GM18499 (cell line): ENCODE results near the gene TFEB.

Experiments
- ATAC-seq: cut with Tn5 transposase; IDR thresholded peaks from one replicate; pipeline ENCODE4 v1.9.1; 2021; ENCODE audit warnings: moderate number of reproducible peaks; ENCODE audit not compliant: insufficient read depth, unreplicated experiment

The TFEB gene

GRCh38 chr6:41709375-41709774, 26.0 kb downstream of the TFEB start:
- no peak for ATAC-seq

DNA sequence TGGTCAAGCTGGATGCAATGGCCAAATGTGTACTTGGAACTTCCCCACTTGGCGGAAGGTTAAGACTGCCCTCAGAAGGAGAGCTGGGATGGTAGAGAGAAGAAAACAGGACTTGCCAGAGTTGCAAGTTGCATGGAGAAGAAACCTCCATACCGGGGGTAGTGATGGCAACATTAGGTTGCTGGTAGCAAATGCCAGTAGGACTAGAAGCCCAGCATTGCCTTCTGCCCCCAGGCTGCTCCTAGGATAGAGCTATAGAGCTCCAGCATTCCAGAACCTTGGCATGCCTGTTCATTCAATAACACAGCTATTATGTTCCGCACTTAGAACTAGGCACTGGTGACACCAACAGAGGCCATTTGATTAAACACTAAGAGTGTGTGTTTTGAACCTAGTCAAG, 26.6 kb downstream of the TFEB start:
- no peak for ATAC-seq

- ATAC-seq: no peak
Measured at GRCh38 chr6:41707565-41708200, 27.7 kb downstream of the TFEB start.

DNA sequence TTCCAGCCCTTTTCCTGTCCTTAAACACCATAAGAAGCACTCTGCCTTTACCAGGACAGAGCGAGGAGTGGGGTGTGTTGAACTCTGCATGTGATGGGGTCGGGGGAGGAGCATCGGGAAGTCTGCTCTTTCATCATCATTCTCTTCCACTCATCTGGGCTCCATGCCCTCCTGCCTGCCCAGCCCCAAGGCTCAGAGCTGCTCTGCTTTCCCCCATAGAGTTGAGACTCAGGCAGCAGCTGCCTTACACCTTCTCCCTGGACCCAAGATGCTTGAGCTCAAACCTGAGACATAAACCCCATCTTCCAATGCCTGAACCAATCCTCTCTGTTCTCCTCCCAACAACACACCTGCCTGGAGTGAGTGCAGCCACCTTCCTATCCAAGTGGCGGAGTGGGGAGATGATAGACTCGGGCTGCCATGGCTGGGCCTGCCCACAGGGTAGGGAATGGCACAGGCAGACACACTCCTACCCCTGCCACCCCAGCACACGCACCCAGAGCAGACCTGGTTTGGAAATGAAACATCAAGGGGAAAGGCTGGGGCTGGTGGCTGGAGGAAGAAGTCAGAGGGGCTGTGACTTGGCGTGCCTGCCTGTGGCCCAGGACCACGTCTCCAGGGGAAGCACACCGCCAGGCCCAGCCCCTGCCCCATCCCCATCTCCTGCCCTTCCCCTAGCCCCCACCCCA, 28.4 kb downstream of the TFEB start:
- ATAC-seq: no peak

DNA sequence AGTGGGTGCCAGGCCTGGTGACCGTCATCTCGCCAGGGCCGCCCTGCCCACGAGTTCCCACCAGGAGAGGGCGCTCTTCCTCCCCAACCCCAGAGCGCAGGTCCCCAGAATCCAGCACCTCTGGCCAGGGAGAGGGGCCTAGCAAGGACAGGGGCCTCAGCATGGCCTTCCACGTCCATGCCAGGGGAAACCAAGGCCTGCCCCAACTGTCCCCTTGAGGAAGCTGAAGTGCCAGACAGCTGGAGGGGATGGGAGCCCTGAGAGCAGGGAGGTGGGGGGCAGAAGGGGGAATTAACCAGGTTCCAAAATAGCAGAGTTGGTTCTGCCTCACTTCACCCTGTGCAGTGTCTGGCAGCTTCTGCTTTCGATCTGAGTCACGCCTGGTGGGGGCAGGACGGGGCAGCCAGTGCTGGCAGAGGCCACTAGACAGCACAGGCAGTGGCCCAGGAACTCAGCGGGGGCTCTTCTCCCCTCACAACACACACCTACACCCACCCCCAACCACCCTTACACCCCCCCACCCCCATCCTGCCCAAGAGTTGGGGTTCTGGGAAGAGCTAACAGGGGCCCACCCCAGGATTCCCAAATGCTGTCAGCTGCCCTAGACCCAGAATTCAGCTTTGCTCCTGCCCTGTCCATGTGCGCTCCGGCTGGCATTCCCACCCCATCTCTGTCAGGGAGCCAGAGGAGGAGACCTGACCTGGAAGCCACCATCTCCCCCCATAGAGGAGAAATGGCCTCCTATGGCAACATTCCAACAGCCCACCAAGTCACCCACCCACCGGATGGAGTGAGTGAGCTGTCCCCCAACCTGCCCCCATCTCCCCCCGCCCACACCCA, 29.2 kb downstream of the TFEB start:
- ATAC-seq: peak; percentile 46

- no peak for ATAC-seq
Measured at GRCh38 chr6:41705311-41705995, 30.0 kb downstream of the TFEB start.

DNA sequence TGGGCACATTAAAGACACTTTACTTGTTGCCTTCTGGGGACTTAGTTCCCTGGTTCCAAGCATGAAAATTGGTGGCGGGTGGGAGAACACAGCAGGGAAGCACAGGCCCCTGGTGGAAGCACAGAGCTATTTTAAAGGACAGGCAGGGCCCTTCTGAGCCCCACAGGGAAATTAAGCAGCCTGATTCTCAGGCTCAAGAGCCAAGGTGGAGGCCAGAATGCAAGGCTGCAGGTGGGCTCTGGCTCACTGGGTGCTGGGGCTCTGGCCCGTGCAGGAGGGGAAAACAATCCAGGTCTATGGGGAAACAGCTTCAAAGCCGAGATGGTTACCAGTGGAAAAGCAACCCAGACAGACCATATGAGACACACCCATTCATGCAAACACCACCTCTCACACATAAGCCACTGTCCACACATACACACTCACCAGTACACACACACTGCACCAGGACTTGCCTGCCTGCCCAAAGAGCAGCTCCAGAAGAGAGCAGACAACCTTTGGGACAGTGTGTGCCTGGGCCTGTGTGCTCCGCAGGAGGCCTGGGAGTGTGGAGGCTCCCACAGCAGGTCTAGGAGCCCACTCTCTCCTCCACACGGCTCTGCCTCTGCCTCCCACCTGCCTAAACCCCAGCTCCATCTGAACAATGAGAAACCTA, 30.6 kb downstream of the TFEB start:
- ATAC-seq: no peak

- no peak for ATAC-seq
Measured at GRCh38 chr6:41704028-41704427, 31.4 kb downstream of the TFEB start.

GRCh38 chr6:41702771-41703494, 32.5 kb downstream of the TFEB start:
- ATAC-seq: no peak

- no peak for ATAC-seq
Measured at GRCh38 chr6:41702089-41702745, 33.2 kb downstream of the TFEB start.

DNA sequence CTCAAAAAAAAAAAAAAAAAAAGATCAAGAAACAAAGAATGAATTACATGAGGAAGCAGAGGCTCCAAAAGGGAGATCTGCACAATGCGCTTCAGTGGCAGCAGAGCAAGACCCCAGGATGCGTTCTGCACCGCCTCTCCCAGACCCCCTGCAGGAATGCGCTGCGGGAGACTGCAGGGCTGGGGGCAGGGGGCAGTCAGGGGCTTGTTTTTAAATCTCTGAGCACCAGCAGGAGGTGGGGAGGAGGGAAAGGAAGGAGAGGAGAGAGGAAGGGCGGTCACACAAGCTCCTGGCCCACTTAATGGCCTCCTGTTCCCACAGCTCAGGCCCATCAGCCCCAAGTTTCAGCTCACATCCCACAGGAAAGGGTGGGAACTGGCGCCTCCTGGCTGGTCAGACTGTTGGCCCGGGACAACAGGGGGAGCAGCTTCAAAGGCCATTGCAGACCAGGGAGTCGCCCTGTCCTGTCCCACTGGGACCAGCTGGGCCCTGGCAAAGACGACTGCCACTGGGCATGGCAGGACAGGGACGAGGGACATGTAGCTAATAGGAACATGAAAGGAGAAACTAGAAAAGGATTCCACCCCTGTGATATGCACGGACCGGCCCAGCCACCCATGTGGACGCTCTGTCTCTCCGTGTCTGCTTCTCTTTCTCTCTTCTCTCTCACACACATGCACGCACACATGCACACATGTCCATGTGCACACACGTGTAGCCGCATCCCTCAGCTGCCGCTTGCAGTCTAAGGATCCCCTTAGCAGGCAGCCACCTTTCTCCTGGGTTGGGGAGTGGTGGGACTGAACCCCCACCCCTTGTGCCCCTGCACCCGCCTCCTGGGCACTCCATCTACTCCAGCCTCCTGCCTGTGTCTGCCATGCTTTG, 34.7 kb downstream of the TFEB start:
- ATAC-seq: no peak

- ATAC-seq: no peak
Measured at GRCh38 chr6:41699063-41699462, 36.3 kb downstream of the TFEB start.

GRCh38 chr6:41697861-41698781, 37.3 kb downstream of the TFEB start:
- no peak for ATAC-seq

DNA sequence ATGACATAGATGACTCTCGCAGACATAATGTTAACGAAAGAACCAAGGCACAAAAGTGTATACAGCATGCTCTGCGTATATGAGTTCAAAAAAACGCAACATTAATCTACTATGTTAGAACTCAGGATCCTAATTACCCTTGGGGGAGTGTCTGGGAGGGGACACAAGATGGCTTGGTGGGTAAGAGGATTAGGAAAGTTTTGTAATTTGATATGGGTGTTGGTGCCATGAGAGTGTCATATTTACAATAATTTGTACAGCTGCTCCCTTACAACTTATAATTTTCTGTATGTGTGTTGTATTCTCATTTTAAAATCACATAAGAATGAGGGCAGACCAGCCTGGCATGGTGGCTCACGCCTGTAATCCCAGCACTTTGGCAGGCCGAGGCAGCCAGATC, 38.6 kb downstream of the TFEB start:
- ATAC-seq: no peak

DNA sequence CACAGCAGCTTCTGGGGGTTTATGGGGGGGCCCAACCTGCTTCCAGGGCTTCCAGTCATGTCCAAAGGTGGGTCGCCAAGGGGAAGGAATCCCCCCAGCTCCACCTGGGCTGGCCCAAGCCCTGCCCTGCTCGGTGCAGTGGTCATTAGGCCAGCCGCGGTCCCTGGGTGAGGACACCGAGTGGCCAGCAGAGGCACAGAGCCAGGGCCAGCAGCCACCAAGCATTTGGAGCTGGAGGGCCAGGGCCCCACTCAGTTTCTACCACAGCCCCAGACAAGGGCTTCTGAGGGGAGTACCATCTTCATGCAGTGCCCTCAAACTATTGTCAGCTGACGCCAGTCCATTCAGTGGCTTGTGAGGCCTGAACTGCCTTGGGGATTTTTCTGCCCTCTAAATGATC, 39.6 kb downstream of the TFEB start:
- ATAC-seq: no peak

GRCh38 chr6:41694815-41695526, 40.4 kb downstream of the TFEB start:
- no peak for ATAC-seq
